ENCODE data around the gene HERC5.

Gene HERC5

DNA sequence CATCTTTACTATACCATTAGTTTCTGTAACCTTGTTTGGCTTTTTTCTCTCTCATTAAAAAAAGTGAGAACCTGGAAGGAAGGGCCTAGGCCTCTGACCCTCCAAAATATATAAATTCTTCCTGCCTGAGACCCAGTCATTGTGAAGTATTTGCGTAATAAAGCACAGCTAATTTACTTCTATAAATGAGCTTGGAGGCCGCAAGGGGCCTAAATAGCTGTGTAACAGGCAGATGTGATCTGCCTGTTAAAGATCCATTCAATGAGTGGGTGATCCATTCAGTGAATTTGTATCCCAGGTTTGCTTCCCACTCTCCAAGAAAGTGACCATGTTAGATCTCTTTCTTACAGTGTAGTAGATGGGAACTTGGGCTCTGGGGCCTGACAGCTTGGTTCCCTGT, 67.3 kb downstream of the HERC5 start:
- DNase-seq, result no peak

DNA sequence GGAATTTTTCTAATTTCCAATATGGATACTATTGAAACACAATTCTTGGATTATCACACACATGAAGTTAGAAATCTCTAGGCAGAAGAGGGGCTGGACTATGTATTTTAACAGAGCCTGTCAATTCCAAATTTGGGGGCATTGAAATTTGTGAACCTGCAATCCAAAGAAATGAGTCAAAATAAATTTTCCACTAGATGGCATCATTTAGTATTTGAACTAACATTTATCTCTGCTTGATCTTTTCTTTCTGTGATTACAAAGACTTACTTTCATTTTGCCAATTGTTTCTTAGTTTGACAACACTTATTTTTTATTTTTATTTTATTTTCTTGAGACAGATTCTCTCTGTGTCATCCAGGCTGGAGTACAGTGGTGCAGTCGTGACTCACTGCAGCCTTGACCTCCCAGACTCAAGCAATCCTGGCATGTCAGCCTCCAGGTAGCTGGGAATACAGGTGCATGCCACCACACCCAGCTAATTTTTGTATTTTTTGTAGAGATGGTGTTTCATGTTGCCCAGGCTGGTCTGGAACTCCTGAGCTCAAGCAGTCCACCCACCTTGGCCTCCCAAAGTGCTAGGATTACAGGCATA, 69.4 kb downstream of the HERC5 start:
- DNase-seq, result no peak

DNA sequence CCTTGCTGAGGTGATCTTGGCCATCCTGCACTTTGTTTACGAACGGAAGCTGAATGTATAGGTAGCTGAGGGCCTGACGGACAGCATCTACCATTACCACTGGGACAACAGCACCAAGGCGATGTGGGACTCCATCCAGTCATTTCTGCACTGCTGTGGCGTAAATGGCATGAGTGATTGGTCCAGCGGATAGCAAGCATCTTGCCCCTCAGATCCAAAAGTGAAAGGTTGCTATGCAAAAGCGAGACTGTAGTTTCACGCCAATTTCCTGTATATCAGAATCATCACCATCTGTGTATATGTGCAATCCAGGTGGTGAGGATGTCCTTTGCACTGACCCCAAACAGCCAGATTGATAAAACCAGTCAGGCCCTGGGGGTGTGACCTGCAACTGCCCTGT, 70.9 kb downstream of the HERC5 start:
- no peak for DNase-seq

DNA sequence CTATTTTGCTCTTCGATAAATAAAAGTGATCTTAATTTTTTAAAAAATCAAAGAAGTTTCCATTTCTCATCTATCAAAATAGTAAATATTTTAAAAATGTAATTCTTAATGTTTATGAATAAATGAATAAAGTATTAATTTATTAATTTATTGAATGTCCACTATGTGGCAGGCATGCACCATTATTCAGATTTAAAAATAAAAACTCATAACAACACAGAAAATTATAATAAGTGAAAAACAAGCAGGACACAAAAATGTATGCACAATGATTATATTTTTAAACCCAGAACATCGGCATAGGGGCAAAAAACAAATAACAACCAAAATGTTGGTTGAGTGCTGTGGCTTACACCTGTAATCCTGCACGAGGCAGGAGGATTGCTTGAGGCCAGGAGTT, 71.9 kb downstream of the HERC5 start:
- no peak for DNase-seq

DNA sequence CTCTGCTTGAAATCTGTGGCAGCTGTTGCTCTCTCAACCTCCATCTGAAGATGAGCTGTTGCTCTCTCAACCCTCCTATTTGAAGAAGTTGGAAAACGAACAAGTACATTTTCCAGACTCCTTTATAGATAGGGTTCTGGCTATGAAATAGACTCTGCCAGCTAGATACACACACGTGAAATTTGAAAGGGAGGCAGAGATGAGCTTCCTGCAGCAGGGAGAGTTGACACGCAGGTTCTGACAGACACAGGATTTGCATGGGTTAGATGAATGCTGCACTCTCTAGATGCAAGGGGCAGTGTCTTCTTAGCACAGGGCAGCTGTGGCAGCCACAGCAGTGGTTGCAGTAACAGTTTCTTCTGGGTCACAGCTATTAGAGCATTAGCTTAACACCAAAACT, 74.6 kb downstream of the HERC5 start:
- DNase-seq, result no peak

DNA sequence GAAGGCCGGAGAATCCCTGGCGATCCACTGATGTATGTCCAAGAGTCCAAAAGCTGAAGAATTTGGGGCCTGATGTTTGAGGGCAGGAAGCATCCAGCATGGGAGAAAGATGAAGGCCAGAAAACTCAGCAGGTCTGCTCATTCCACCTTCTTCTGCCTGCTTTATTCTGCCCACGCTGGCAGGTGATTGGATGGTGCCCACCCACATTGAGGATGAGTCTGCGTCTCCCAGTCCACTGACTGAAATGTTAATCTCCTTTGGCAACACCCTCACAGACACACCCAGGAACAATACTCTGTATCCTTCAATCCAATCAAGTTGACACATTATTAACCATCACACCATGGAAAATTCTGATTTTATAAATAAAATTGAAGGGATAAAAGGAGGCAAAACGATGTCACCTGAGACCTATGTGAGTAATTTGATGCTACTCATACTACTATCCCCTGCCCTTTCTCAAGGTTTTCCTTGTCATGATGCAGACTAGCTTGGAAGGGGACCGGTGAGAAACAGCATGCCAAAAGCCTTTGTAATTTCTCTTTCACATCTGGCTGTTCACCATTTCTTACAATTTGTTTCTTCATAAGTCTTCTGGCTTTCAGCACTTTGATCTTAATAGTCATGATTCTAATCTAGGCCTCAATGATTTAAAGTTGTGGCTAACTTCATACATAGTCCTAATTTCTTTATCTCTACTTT, 76.3 kb downstream of the HERC5 start:
- no peak for DNase-seq

DNA sequence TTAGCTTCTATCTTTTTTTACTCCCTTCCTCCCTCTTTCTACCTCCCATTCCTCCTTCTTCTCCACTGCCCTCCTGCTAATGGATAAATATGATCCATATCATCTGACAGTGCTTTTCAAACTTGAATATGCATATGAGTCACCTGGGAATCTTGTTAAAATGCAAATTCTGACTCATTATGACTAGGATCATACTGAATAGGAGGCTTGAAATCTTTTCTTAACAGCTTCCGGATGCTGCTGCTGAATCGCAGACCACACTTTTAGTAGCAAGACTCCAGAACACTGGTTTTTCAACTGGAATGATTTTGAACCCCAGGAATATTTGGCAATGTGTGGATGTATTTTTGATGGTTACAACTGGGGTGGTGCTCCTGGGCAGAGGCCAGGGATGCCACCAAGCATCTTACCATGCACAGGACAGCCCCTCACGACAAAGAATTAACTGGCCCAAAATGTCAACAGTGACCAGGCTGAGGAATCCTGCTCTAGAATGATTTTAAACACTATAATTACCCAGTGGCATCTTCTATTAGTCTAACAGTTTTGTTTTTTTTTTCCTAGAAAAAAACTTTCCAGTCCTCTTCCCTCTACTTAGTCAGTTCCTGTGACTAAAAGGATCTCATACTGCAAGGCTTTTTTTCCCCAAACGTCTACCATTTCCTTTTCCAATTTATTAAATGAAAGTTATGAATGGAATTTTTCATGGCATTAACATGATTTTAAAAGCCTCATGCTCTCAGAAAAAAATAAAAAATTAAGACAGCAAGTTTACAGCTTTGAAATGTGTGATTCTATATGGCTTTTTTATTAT, 77.2 kb downstream of the HERC5 start:
- no peak for DNase-seq

DNA sequence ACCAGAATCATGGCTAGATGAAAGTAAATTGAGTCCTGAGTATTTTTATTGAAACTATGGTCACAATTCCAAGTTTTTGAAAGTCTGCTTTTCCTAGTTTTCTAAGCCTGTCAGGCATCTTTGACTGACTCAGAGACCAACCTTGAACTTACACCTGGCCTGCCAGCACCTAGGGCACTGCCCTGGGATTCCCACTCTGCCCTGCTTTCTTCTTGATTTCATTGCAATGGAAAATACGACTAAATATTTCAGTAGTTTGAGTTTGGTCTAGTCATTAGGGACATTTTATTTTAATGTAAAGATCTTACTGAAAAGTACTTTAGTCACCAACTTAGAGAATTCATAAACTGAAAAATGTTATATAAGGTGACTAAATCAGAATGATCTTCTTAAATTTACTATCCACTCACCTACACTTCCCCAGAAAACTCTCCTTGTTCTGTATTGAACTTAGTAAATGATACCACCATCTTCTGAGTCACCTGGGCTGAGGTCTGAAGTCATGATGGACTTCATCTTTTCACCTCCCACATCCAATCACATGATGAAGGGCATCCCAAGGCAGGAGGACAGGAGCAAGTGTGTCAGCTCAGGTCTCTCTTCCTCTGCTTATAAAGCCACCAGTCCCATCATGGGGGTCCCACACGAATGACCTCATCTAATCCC, 78.3 kb downstream of the HERC5 start:
- no peak for DNase-seq

DNA sequence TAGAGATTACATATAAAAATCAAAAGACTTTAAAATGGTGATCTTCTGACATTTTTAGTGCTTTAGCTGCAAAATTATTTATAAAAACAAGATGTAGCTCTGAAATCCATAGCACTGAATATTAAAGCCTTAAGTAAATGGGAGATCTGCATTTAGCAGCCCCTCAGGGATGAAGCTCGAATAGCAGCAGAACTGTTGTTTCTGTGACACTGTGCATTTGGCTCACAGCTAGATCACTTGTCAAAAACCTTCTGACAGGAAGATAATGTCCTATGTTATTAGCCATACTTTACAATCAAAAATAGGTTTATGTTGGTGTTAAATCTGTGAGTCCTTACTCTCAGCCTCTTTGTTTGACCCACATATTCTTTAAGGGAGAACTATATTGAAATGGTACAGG, 80.8 kb downstream of the HERC5 start:
- DNase-seq, result no peak

DNA sequence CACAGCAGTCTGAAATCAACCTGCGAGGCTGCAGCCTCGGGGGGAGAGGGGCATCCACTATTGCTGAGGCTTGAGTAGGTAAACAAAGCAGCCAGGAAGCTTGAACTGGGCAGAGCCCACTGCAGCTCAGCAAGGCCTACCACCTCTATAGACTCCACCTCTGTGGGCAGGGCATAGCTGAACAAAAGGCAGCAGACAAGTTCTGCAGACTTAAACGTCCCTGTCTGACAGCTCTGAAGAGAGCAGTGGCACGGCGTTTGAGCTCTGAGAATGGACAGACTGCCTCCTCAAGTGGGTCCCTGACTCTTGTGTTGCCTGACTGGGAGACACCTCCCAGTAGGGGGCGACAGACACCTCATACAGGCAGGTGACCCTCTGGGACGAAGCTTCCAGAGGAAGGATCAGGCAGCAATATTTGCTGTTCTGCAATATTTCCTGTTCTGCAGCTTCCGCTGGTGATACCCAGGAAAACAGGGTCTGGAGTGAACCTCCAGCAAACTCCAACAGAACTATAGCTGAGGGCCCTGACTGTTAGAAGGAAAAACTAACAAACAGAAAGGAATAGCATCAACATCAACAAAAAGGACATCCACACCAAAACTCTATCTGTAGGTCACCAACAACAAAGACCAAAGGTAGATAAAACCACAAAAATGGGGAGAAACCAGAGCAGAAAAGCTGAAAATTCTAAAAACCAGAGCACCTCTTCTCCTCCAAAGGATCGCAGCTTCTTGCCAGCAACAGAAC, 82.6 kb downstream of the HERC5 start:
- DNase-seq, result peak; percentile 48

DNA sequence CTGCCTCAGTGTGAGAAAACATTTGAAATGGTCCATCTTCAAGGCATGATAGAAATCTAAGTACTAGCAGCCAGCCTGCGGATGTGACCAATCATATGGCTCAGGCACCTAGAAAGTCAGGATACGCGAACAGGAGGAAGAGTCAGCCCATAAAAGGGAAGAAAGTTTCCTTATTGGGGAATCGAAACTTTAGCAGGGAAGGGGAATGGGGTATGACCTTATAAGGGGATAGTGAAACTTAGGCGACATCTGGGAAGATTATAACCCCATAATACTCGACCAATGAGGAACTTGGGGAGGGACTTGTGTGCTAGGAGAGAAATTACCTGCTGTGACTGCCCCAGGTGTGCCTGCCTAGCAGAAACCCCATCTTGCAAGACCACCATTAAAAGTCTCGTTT, 92.9 kb downstream of the HERC5 start:
- DNase-seq, result no peak

All from NCI-H2029 (cell line).